ENCODE data around the gene AMOTL2. TPM values are rescaled to one million over a fixed set of nuclear protein-coding genes. Genes with fewer than 3 reads are reported as not detected.

The AMOTL2 gene
- total and polyA plus RNA-seq, 2 donors (not counting 3 experiments of a cell fraction or from before 2014, with no cell fraction given), result 130 to 145 TPM

DNA sequence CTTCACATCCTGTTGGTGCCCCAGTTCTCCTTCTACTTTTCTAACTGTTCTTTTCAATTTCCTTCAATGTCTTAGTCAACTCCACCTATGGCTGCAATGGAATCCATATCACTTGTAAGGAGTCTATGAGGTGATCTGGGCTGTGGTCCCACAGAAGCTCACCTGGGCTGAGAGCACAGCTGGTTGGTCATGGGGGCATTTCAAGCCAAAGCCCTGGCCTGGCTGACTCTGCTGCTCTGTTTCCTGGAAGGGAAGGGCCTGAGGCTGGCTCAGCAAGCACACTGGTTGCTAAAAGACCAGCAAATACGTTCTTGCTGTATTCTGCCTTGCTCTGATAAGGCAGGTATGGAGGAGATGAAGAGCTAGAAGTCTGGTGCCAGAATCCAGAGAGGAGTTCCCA, 29.0 kb downstream of the AMOTL2 start:
- intact Hi-C loops (cut with micrococcal nuclease) (no loop called here), dilution Hi-C loops (cut with MboI; ENCODE audit: extremely low pct_ligation_motif_present, low sequenced_read_pairs) (no loop called here)
- Histone ChIP-seq H3K79me2 (ENCODE audit: control insufficient read depth, insufficient read depth, low read length) (no peaks in the 10 kb centered on the region), H3K9me1 (replicated peaks; ENCODE audit: control insufficient read depth, extremely low read depth, insufficient read depth, low read length) (no peaks in the 10 kb centered on the region), H2AFZ (ENCODE audit: low read depth, low read length) (no peak overlapping the region), H3K36me3 (ENCODE audit: control insufficient read depth in 2 of 2, extremely low read depth in 1 of 2, insufficient read depth in 2 of 2, low read length in 2 of 2) (no peaks in the 10 kb centered on the region), H3K4me3 (replicated peaks in 1 of 3; ENCODE audit: insufficient read depth in 1 of 3, low read depth in 1 of 3, low read length in 3 of 3) (no peak overlapping the region), H3K27me3 (ENCODE audit: control insufficient read depth in 2 of 2, insufficient read depth in 2 of 2, low read length in 2 of 2) (no peaks in the 10 kb centered on the region), H4K20me1 (replicated peaks; ENCODE audit: control insufficient read depth, extremely low read depth, insufficient read depth, low read length) (no peaks in the 10 kb centered on the region), H3K9ac (replicated peaks; ENCODE audit: extremely low read depth, insufficient read depth, low read length) (no peak overlapping the region), H3K27ac (ENCODE audit: insufficient read depth, low read depth, low read length) (no peak overlapping the region), H3K4me2 (ENCODE audit: insufficient read depth, low read length) (no peak overlapping the region), H3K9me3 (replicated peaks; ENCODE audit: control insufficient read depth, insufficient read depth, low read length) (no peaks in the 10 kb centered on the region), H3K4me1 (ENCODE audit: control insufficient read depth, extremely low read depth, insufficient read depth, low read length) (peaks cover 6% of the 10 kb centered on the region)
- TF ChIP-seq POLR2AphosphoS5 (IDR thresholded peaks at IDR 0.05; ENCODE audit: insufficient read depth, low read depth, low read length), result no peak
- CTCF ChIA-PET, result interaction anchor here (1.2 to 2.5 kb wide), 4 partner anchors 13 to 40 kb away, joined by 4 to 10 read pairs (median 4); no protein-coding TSS in a partner anchor
- POLR2A ChIA-PET, result no interaction called here
- BruUV-seq (replicated peaks), result no TSS peak
- no peak for DNase-seq (ENCODE audit: low read depth, low spot score)
- FAIRE-seq, result no peak

DNA sequence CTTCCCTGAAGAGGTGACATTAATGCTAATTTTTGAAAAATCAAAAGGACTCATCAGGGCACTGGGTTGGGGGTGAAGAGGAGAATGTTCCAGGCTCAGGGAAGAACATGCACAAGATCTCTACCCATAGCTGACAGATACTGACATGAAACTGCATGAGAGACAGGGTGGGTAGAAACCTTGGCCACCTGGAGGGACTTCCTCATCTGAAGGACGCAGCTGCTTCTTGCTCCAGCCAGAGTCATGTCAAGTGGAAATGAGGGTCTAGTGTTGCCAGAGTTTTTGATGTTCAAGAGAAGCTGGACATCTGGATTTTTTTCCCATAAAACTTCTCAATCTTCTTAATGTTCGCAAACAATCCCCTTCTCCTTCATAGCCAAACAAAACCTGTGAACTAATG, 29.7 kb downstream of the AMOTL2 start:
- CTCF ChIA-PET, result interaction anchor here (1.5 to 2.5 kb wide), 2 partner anchors 14 to 39 kb away, joined by 4 to 10 read pairs; no protein-coding TSS in a partner anchor
- H2AFZ ChIP-seq (ENCODE audit: low read depth, low read length), result no peak overlapping the region

More for the DNA sequence above, 29.7 kb downstream of the AMOTL2 start:
- Histone ChIP-seq H3K27me3 (ENCODE audit: control insufficient read depth in 2 of 2, insufficient read depth in 2 of 2, low read length in 2 of 2) (no peaks in the 10 kb centered on the region), H3K9ac (replicated peaks; ENCODE audit: extremely low read depth, insufficient read depth, low read length) (no peak overlapping the region), H3K4me1 (ENCODE audit: control insufficient read depth, extremely low read depth, insufficient read depth, low read length) (peaks cover 6% of the 10 kb centered on the region), H3K4me3 (replicated peaks in 1 of 3; ENCODE audit: insufficient read depth in 1 of 3, low read depth in 1 of 3, low read length in 3 of 3) (no peak overlapping the region), H3K27ac (ENCODE audit: insufficient read depth, low read depth, low read length) (no peak overlapping the region), H3K79me2 (ENCODE audit: control insufficient read depth, insufficient read depth, low read length) (no peaks in the 10 kb centered on the region), H3K36me3 (ENCODE audit: control insufficient read depth in 2 of 2, extremely low read depth in 1 of 2, insufficient read depth in 2 of 2, low read length in 2 of 2) (no peaks in the 10 kb centered on the region), H3K9me1 (replicated peaks; ENCODE audit: control insufficient read depth, extremely low read depth, insufficient read depth, low read length) (no peaks in the 10 kb centered on the region), H3K4me2 (ENCODE audit: insufficient read depth, low read length) (no peak overlapping the region), H3K9me3 (replicated peaks; ENCODE audit: control insufficient read depth, insufficient read depth, low read length) (no peaks in the 10 kb centered on the region), H4K20me1 (replicated peaks; ENCODE audit: control insufficient read depth, extremely low read depth, insufficient read depth, low read length) (no peaks in the 10 kb centered on the region)
- POLR2A ChIA-PET, result no interaction called here
- TF ChIP-seq POLR2A (IDR thresholded peaks at IDR 0.05; ENCODE audit: low read depth, low read length), result no peak
- TF ChIP-seq, protein P1, sequence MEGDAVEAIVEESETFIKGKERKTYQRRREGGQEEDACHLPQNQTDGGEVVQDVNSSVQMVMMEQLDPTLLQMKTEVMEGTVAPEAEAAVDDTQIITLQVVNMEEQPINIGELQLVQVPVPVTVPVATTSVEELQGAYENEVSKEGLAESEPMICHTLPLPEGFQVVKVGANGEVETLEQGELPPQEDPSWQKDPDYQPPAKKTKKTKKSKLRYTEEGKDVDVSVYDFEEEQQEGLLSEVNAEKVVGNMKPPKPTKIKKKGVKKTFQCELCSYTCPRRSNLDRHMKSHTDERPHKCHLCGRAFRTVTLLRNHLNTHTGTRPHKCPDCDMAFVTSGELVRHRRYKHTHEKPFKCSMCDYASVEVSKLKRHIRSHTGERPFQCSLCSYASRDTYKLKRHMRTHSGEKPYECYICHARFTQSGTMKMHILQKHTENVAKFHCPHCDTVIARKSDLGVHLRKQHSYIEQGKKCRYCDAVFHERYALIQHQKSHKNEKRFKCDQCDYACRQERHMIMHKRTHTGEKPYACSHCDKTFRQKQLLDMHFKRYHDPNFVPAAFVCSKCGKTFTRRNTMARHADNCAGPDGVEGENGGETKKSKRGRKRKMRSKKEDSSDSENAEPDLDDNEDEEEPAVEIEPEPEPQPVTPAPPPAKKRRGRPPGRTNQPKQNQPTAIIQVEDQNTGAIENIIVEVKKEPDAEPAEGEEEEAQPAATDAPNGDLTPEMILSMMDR (IDR thresholded peaks at IDR 0.05; ENCODE audit: extremely low read depth in 1 of 2, insufficient read depth in 1 of 2, low read depth in 1 of 2, low read length in 2 of 2), result no peak
- no peak for TF ChIP-seq MYC (IDR thresholded peaks at IDR 0.05; ENCODE audit: low read depth, low read length)
- TF ChIP-seq, protein P2, sequence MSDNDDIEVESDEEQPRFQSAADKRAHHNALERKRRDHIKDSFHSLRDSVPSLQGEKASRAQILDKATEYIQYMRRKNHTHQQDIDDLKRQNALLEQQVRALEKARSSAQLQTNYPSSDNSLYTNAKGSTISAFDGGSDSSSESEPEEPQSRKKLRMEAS (IDR thresholded peaks at IDR 0.05; ENCODE audit: insufficient read depth, insufficient read length), result no peak
- no peak for TF ChIP-seq JUN (IDR thresholded peaks at IDR 0.05; ENCODE audit: borderline replicate concordance, insufficient read depth, insufficient read length, low read depth)
- DNase-seq (ENCODE audit: low read depth, low spot score), result no peak
- intact Hi-C loops (cut with micrococcal nuclease) (no loop called here), dilution Hi-C loops (cut with MboI; ENCODE audit: extremely low pct_ligation_motif_present, low sequenced_read_pairs) (no loop called here)
- no TSS peak for BruUV-seq (replicated peaks)
- no peak for FAIRE-seq

Data from endothelial cell of umbilical vein (primary cell).